ENCODE data around the gene GNPDA2.

GNPDA2 gene

DNA sequence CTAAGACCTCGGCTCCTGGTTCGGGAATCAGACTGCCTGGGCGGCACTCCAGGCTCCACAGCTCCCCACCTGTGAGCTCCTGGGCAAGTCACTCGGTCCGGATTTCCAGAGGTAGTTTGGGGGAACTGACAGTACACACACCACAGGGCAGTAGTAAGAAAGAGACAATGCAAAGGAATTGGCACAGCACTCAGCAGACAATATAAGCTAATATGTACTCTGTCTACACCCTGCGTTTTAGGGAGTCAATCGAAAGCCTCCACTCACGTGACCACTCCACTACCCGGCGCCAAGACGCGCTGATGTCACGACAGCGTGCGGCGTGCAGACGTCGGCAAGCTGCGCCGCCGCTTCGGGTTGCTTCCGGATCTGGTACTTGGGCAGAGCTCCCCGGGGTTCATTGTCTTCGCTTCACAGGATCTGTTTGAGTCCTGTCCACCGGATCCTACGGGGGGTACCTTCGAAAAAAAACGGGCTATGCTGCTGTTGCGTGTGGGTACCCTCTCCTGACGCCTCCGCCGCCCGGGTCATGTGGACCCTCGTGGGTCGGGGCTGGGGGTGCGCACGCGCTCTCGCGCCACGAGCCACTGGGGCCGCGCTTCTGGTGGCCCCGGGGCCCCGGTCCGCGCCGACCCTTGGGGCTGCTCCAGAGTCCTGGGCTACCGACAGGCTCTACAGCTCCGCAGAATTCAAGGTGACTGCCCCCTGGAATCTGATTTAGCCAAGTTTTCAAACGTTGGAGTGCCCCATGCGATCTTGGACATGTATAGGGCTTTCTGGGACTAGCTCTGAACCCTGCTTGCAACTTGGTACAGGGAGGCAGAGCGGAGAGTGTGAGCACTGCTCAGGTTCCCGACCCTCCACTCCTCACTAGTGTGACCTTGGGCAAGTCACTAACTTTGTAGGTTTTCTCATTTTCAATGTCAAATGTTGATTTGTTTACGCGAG is 48.0 kb downstream of the GNPDA2 start, which contains the start of gene GUF1:
Gene GUF1, plus strand, starts transcription at position 327 of the 948 bp plus-strand sequence. Its CDS starts 203 bp downstream, at position 530.
- peak; percentile 89 for DNase-seq

DNA sequence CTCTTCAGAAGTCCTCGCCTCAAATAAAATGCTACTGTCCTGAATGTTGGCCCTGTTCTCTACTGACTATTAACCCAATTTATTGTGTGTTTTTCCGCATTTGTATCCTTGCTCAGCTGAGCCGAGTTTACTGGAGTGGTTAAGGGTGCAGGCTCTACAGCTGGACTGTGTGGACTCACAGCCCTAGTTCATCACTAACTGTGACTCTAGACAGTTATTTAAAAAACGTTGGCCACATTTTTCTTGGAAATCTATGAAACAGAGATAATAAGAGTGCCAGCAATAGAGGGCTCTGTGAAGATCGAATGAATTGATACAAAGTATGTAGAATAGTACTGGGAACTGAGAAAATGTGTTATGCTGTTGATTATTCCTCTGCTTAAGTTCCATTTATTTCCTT is 51.0 kb downstream of the GNPDA2 start:
- DNase-seq: no peak

- peak; percentile 1 for DNase-seq
Measured at GRCh38 chr4:44674471-44674870, 51.9 kb downstream of the GNPDA2 start.

GRCh38 chr4:44671636-44672035 is 54.7 kb downstream of the GNPDA2 start:
- no peak for DNase-seq

- DNase-seq: no peak
Measured at GRCh38 chr4:44670506-44671199, 55.7 kb downstream of the GNPDA2 start.

DNA sequence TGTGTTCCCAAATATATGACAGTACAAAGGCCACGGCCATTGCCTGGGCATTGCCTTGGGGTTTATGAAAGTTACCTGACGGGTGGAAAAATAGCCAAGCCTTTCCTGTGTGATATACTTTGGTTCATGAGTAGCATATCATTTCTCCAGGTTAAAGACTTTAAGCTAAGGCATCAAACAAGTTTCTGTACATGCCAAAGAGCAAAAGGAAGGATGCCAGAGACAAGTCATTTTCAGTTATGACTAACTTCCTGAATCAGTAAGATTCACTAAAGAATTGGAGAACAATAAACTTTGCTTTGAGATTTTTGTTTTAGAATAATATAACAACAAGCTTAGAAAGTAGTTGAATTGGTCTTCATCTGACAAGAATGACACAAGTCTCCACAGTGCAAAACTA is 57.8 kb downstream of the GNPDA2 start:
- DNase-seq: no peak

DNA sequence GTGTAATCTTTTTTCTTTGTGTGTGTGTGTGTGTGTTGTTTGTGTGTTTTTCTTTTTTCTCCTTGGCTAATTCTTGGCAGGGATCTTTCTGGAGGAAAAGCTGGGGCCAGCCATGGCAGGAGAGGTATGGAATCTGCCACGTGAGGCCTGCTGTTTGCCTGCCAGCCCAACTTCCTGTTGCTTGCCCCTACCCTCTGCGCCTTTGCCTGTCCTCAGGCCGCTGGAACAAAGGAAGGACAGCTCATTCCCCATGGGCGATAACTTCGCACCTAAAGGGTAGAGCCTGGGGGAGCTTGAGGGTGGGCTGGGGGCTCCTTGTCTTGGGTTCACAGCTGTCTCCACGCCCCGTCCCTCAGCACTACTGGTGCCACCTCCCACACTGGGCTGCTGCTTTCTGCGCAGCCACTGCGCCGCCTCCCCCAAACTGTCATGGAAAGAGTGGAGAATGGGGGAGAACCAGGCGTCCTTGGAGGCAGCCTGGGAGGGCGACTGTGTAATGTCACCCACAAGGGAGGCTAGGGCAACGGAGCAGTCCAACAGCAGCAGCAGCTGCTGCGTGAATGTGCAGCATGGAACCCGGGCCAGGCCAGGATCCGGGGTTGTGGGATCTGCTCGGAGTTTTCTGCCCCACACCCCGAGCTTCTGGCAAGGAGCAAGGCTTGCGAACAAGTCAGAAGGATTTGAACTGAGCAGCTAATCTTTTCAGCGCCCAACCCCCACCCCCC is 62.7 kb downstream of the GNPDA2 start:
- no peak for DNase-seq

GRCh38 chr4:44662623-44663005 is 63.7 kb downstream of the GNPDA2 start:
- peak; percentile 48 for DNase-seq

DNA sequence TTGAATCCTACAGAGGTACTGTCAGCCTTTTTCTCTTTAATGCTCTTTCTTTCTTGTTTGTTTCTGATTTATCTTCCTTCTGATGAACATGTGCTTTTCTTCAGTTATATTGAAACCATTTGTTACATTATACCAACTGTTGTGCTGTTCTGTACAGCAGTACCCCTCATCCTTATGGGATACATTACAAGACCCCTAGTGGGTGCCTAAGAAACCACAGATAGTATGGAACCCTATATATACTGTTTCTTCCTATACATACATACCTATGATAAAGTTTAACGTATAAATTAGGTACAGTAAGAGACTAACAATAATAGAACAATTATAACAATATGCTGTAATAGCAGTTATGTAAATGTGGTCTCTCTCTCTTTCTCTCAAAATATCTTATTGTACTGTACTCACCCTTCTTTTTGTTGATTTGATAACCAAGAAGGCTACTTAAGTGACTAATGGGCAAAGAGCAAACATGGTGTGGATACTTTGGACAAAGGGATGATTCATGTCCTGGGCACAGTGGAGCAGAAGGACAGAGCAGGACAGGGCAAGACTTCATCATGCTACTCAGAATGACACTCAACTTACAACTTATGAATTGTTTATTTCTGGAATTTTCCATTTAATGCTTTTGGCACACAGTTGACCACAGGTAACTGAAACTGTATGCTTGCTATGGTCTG is 64.3 kb downstream of the GNPDA2 start:
- DNase-seq: no peak

- DNase-seq: no peak
Measured at GRCh38 chr4:44660396-44660795, 66.0 kb downstream of the GNPDA2 start.

- no peak for DNase-seq
Measured at GRCh38 chr4:44652002-44652401, 74.4 kb downstream of the GNPDA2 start.

All from MV-4-11 (cell line).